MCF 10A (cell line): ENCODE measurements around the gene ARHGAP45. TPM values are rescaled to one million over a fixed set of nuclear protein-coding genes. Genes with fewer than 3 reads are reported as not detected.
A peak's percentile ranks its signal among the peaks of the same experiment; 100 is the strongest.

ENCODE experiments used
- BruUV-seq: library from RNA; stranded (reverse); fragments of 400-500 nt; replicated peaks from 2 replicates; lab custom pipeline; 2021; lab: Mats Ljungman, UMichigan
- CTCF ChIA-PET: fragments of 300-600 bp; sonication (Branson Sonifier 250); formaldehyde crosslinking; extraction: SDS; loops from one replicate; lab custom pipeline; 2021; ENCODE audit warnings: antibody characterized with exemption, inconsistent platforms; lab: Yijun Ruan, JAX
- POLR2A ChIA-PET: fragments of 300-600, 350-650 bp; sonication (Branson Sonifier 250); formaldehyde crosslinking; extraction: SDS; loops from one replicate; lab custom pipeline; 2020; ENCODE audit warnings: antibody characterized with exemption, inconsistent platforms; lab: Yijun Ruan, JAX
- DNase-seq: peaks from one replicate; pipeline ENCODE4 v3.0.0-alpha.2; 2018; ENCODE audit not compliant: unreplicated experiment
- H3K27ac Mint-ChIP-seq: one replicate; pipeline ENCODE4 v1.8.0; 2022; ENCODE audit warnings: mild to moderate bottlenecking, low read depth, mixed read lengths; ENCODE audit not compliant: unreplicated experiment
- H3K27me3 Mint-ChIP-seq: one replicate; pipeline ENCODE4 v1.8.0; 2022; ENCODE audit warnings: mixed read lengths; ENCODE audit not compliant: insufficient read depth, unreplicated experiment
- H3K36me3 Mint-ChIP-seq: one replicate; pipeline ENCODE4 v1.8.0; 2022; ENCODE audit warnings: mild to moderate bottlenecking, moderate library complexity, mixed read lengths; ENCODE audit not compliant: insufficient read depth, unreplicated experiment
- H3K4me1 Mint-ChIP-seq: one replicate; pipeline ENCODE4 v1.8.0; 2022; ENCODE audit warnings: mixed read lengths; ENCODE audit not compliant: insufficient read depth, unreplicated experiment
- H3K4me3 Mint-ChIP-seq: one replicate; pipeline ENCODE4 v1.8.0; 2022; ENCODE audit warnings: mild to moderate bottlenecking, moderate library complexity, mixed read lengths; ENCODE audit not compliant: unreplicated experiment
- H3K9me3 Mint-ChIP-seq: one replicate; pipeline ENCODE4 v1.8.0; 2022; ENCODE audit warnings: mixed read lengths; ENCODE audit not compliant: unreplicated experiment
- CTCF ChIP-seq: fragments of 200-600 bp; IDR thresholded peaks from one replicate; pipeline ENCODE4 v1.8.0; 2022; ENCODE audit warnings: antibody characterized with exemption, mild to moderate bottlenecking; ENCODE audit not compliant: unreplicated experiment
- intact Hi-C: fragments of 100-400 bp; cut with micrococcal nuclease; formaldehyde crosslinking; loops from 2 replicates; pipeline ENCODE4 v1.14.1; 2022
- total RNA-seq: library from RNA; stranded (reverse); gene quantifications from 2 replicates; pipeline ENCODE4 v1.2.3, GENCODE V29; 2022

Gene ARHGAP45
- total RNA-seq, 1 experiment from 2014 or later: 15.3 TPM

- peak overlapping the region; percentile 71 for H3K4me3 Mint-ChIP-seq
- H3K27ac Mint-ChIP-seq: peak overlapping the region; percentile 78
- DNase-seq: peak; percentile 100
- peaks cover 44% of the 10 kb centered on the region for H3K36me3 Mint-ChIP-seq
- no peaks in the 10 kb centered on the region for H3K27me3 Mint-ChIP-seq
- CTCF ChIA-PET: interaction anchor here (0.6 to 1.3 kb wide), 5 partner anchors 35 to 163 kb away, joined by 3 read pairs; no protein-coding TSS in a partner anchor
- POLR2A ChIA-PET: interaction anchor here (0.6 to 6.6 kb wide), 39 partner anchors 9 to 487 kb away, joined by 3 to 73 read pairs (median 4); partner anchors contain the start of genes ABCA7, ARHGAP45, CIRBP and CNN2
- peaks cover 22% of the 10 kb centered on the region for H3K4me1 Mint-ChIP-seq
- peaks cover 6% of the 10 kb centered on the region for H3K9me3 Mint-ChIP-seq
- intact Hi-C loops: loop anchor here (5.0 kb wide), 2 partner anchors 35 to 80 kb away; partner anchors contain the start of gene ARHGAP45
- no TSS peak for BruUV-seq
- no peak for TF ChIP-seq CTCF
Observed at GRCh38 chr19:1102407-1103131, 35.6 kb downstream of the ARHGAP45 start.

GRCh38 chr19:1103132-1103707 is 36.3 kb downstream of the ARHGAP45 start:
- Mint-ChIP-seq H3K4me3 (peak overlapping the region; percentile 71), H3K27ac (peak overlapping the region; percentile 78), H3K9me3 (peaks cover 6% of the 10 kb centered on the region), H3K36me3 (peaks cover 48% of the 10 kb centered on the region), H3K4me1 (peaks cover 16% of the 10 kb centered on the region), H3K27me3 (no peaks in the 10 kb centered on the region)
- ChIA-PET POLR2A (interaction anchor here (0.6 to 6.6 kb wide), 38 partner anchors 8 to 487 kb away, joined by 3 to 73 read pairs (median 4); partner anchors contain the start of genes ABCA7, ARHGAP45, CIRBP and CNN2), CTCF (interaction anchor here (0.6 to 1.3 kb wide), 5 partner anchors 35 to 162 kb away, joined by 3 read pairs; no protein-coding TSS in a partner anchor)
- TSS peak; percentile 78 for BruUV-seq
- intact Hi-C loops: loop anchor here (5.0 kb wide), 2 partner anchors 36 to 79 kb away; partner anchors contain the start of gene ARHGAP45
- no peak for TF ChIP-seq CTCF
- DNase-seq: peak; percentile 47

GRCh38 chr19:1103708-1104310 is 36.8 kb downstream of the ARHGAP45 start, which contains the start of gene GPX4:
Gene GPX4, plus strand, starts transcription at chr19:1103994. Its CDS starts 50 bp downstream, at chr19:1104044.
- no peaks in the 10 kb centered on the region for H3K27me3 Mint-ChIP-seq
- peaks cover 10% of the 10 kb centered on the region for H3K4me1 Mint-ChIP-seq
- H3K9me3 Mint-ChIP-seq: peaks cover 2% of the 10 kb centered on the region
- TF ChIP-seq CTCF: no peak
- peak; percentile 100 for DNase-seq
- BruUV-seq: no TSS peak
- H3K4me3 Mint-ChIP-seq: peak within 1 kb of the TSS; percentile 71
- CTCF ChIA-PET: interaction anchor here (0.5 to 1.3 kb wide), 3 partner anchors 39 to 161 kb away, joined by 3 to 4 read pairs (median 3); no protein-coding TSS in a partner anchor
- intact Hi-C loops: loop anchor here (5.0 kb wide), 2 partner anchors 37 to 78 kb away; partner anchors contain the start of gene ARHGAP45
- POLR2A ChIA-PET: interaction anchor here (0.6 to 6.6 kb wide), 21 partner anchors 10 to 166 kb away, joined by 3 to 73 read pairs (median 4); partner anchors contain the start of genes ARHGAP45 and CNN2
- H3K27ac Mint-ChIP-seq: peak within 1 kb of the TSS; percentile 78
- peaks cover 53% of the 10 kb centered on the region for H3K36me3 Mint-ChIP-seq
